BLaER1 (cell line): ENCODE data around the gene ERVK3-1.
A peak's percentile ranks its signal among the peaks of the same experiment; 100 is the strongest.

Experiments
- H3K27ac ChIP-seq: shearing (Covaris generic); formaldehyde crosslinking; 2 replicates; pipeline ENCODE4 v1.8.1; 2022
- H3K27me3 ChIP-seq: shearing (Covaris generic); formaldehyde crosslinking; 2 replicates; pipeline ENCODE4 v1.8.1; 2022
- H3K36me3 ChIP-seq: shearing (Covaris generic); formaldehyde crosslinking; 2 replicates; pipeline ENCODE4 v1.8.1; 2022
- H3K4me1 ChIP-seq: shearing (Covaris generic); formaldehyde crosslinking; 2 replicates; pipeline ENCODE4 v1.8.1; 2022
- H3K4me2 ChIP-seq: shearing (Covaris generic); formaldehyde crosslinking; 2 replicates; pipeline ENCODE4 v1.8.1; 2022
- H3K4me3 ChIP-seq: shearing (Covaris generic); formaldehyde crosslinking; 2 replicates; pipeline ENCODE4 v1.8.1; 2022
- H3K9ac ChIP-seq: shearing (Covaris generic); formaldehyde crosslinking; 2 replicates; pipeline ENCODE4 v1.8.1; 2022
- H3K9me3 ChIP-seq: shearing (Covaris generic); formaldehyde crosslinking; 2 replicates; pipeline ENCODE4 v1.8.1; 2022
- H4K20me1 ChIP-seq: shearing (Covaris generic); formaldehyde crosslinking; 2 replicates; pipeline ENCODE4 v1.8.1; 2022
- Cebpa-rat ChIP-seq: shearing (Covaris generic); IDR thresholded peaks from 2 replicates; pipeline ENCODE4 v1.8.1; 2022

The ERVK3-1 gene

DNA sequence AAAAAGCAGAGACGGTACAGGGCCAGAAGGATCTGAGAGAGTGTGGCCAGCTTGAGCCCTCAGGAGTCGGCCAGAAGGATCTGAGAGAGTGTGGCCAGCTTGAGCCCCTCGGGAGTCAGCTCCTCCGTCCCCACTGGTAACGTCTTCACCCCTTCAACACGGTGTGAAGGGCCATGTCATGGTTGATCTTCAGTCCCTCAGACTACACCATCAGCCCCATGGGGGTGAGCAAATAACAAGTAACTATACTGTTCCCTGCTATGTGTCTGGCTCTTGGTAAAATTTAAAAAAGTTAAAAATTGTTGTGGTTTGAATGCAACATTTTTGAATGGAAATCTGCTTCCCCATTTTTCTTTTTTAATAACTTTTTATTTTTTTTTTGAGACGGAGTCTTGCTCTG, 28.0 kb upstream of the ERVK3-1 start:
- H3K4me3 ChIP-seq = 0 out of 2 replicates have a peak overlapping the region, but pooled peaks have one; percentile 96
- H3K4me1 ChIP-seq = peaks cover 28% of the 10 kb centered on the region
- H3K36me3 ChIP-seq = peaks cover 75% of the 10 kb centered on the region
- no peak overlapping the region for H3K9ac ChIP-seq
- no peak overlapping the region for H3K27ac ChIP-seq
- no peak for TF ChIP-seq Cebpa-rat
- no peaks in the 10 kb centered on the region for H3K27me3 ChIP-seq
- H3K9me3 ChIP-seq = peaks cover 70% of the 10 kb centered on the region
- H3K4me2 ChIP-seq = peak overlapping the region; percentile 77
- H4K20me1 ChIP-seq = no peaks in the 10 kb centered on the region; the same call in 1 of the 2 replicates

- peaks cover 75% of the 10 kb centered on the region for H3K36me3 ChIP-seq
Observed at GRCh38 chr19:58277748-58278540, 27.2 kb upstream of the ERVK3-1 start.

GRCh38 chr19:58278541-58279041, 26.6 kb upstream of the ERVK3-1 start, which contains the start of gene ZNF8:
Gene ZNF8 (plus strand): TSS chr19:58278955. CDS start chr19:58279082, 127 bp downstream.
- Histone ChIP-seq H3K4me3 (peak within 1 kb of the TSS; percentile 96), H3K36me3 (peaks cover 75% of the 10 kb centered on the region), H3K4me2 (peak within 1 kb of the TSS; percentile 94), H3K27ac (peak within 1 kb of the TSS; percentile 95), H4K20me1 (no peaks in the 10 kb centered on the region; the same call in 1 of the 2 replicates), H3K27me3 (no peaks in the 10 kb centered on the region), H3K9ac (peak within 1 kb of the TSS; percentile 97), H3K9me3 (peaks cover 70% of the 10 kb centered on the region), H3K4me1 (peaks cover 28% of the 10 kb centered on the region)
- TF ChIP-seq Cebpa-rat = no peak

More at GRCh38 chr19:58277748-58278540, 27.2 kb upstream of the ERVK3-1 start:
- Histone ChIP-seq H3K4me2 (peak overlapping the region; percentile 77), H3K27me3 (no peaks in the 10 kb centered on the region), H3K27ac (peak overlapping the region; percentile 89), H4K20me1 (no peaks in the 10 kb centered on the region; the same call in 1 of the 2 replicates), H3K9me3 (peaks cover 70% of the 10 kb centered on the region), H3K4me1 (peaks cover 28% of the 10 kb centered on the region), H3K4me3 (peak overlapping the region; percentile 96), H3K9ac (peak overlapping the region; percentile 97)
- no peak for TF ChIP-seq Cebpa-rat

- no peak for TF ChIP-seq Cebpa-rat
- peak overlapping the region; percentile 94 for H3K4me2 ChIP-seq
- H3K9ac ChIP-seq = peak overlapping the region; percentile 97
- peaks cover 75% of the 10 kb centered on the region for H3K36me3 ChIP-seq
- peaks cover 2% of the 10 kb centered on the region; the same call in 1 of the 2 replicates for H4K20me1 ChIP-seq
- H3K4me3 ChIP-seq = peak overlapping the region; percentile 96
- H3K27ac ChIP-seq = peak overlapping the region; percentile 95
- H3K9me3 ChIP-seq = peaks cover 70% of the 10 kb centered on the region
- H3K4me1 ChIP-seq = peaks cover 28% of the 10 kb centered on the region
- no peaks in the 10 kb centered on the region for H3K27me3 ChIP-seq
Observed at GRCh38 chr19:58279042-58279924, 25.9 kb upstream of the ERVK3-1 start.

- no peak overlapping the region for H3K27ac ChIP-seq
- H3K9ac ChIP-seq = peak overlapping the region; percentile 97; the same call in 1 of the 2 replicates
- TF ChIP-seq Cebpa-rat = no peak
- H3K27me3 ChIP-seq = no peaks in the 10 kb centered on the region
- peaks cover 8% of the 10 kb centered on the region; the same call in 1 of the 2 replicates for H4K20me1 ChIP-seq
- peaks cover 28% of the 10 kb centered on the region for H3K4me1 ChIP-seq
- peaks cover 70% of the 10 kb centered on the region for H3K9me3 ChIP-seq
- peaks cover 75% of the 10 kb centered on the region for H3K36me3 ChIP-seq
- H3K4me2 ChIP-seq = peak overlapping the region; percentile 94
- H3K4me3 ChIP-seq = peak overlapping the region; percentile 96
Observed at GRCh38 chr19:58279925-58280316, 25.3 kb upstream of the ERVK3-1 start.

- H3K27me3 ChIP-seq = no peaks in the 10 kb centered on the region
- TF ChIP-seq Cebpa-rat = no peak
- no peak overlapping the region for H3K9ac ChIP-seq
- H3K4me2 ChIP-seq = no peak overlapping the region
- peaks cover 19% of the 10 kb centered on the region; the same call in 1 of the 2 replicates for H4K20me1 ChIP-seq
- H3K4me1 ChIP-seq = peaks cover 14% of the 10 kb centered on the region; the same call in 1 of the 2 replicates
- H3K4me3 ChIP-seq = no peak overlapping the region
- peaks cover 94% of the 10 kb centered on the region for H3K9me3 ChIP-seq
- H3K36me3 ChIP-seq = peaks cover 94% of the 10 kb centered on the region
- H3K27ac ChIP-seq = no peak overlapping the region
Observed at GRCh38 chr19:58284199-58284598, 21.0 kb upstream of the ERVK3-1 start.

GRCh38 chr19:58291943-58292342, 13.2 kb upstream of the ERVK3-1 start:
- Histone ChIP-seq H3K9me3 (peaks cover 100% of the 10 kb centered on the region), H3K4me3 (peak overlapping the region; percentile 22; the same call in 1 of the 2 replicates), H4K20me1 (peaks cover 11% of the 10 kb centered on the region), H3K4me2 (no peak overlapping the region), H3K9ac (no peak overlapping the region), H3K4me1 (no peaks in the 10 kb centered on the region), H3K27me3 (no peaks in the 10 kb centered on the region), H3K27ac (no peak overlapping the region), H3K36me3 (peaks cover 100% of the 10 kb centered on the region)
- TF ChIP-seq Cebpa-rat = no peak

DNA sequence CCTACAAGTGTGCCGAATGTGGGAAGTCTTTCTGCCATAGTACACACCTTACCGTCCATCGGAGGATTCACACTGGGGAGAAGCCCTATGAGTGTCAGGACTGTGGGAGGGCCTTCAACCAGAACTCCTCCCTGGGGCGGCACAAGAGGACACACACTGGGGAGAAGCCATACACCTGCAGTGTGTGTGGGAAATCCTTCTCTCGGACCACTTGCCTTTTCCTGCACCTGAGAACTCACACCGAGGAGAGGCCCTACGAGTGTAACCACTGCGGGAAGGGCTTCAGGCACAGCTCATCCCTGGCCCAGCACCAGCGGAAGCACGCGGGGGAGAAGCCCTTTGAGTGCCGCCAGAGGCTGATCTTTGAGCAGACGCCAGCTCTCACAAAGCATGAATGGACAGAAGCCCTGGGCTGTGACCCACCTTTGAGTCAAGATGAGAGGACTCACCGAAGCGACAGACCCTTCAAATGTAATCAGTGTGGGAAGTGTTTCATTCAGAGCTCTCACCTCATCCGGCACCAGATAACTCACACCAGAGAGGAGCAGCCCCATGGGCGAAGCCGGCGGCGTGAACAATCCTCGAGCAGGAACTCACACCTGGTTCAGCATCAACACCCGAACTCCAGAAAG, 10.3 kb upstream of the ERVK3-1 start:
- no peak overlapping the region for H3K27ac ChIP-seq
- H3K9ac ChIP-seq = no peak overlapping the region
- H3K4me3 ChIP-seq = peak overlapping the region; percentile 33
- no peaks in the 10 kb centered on the region for H3K27me3 ChIP-seq
- no peak for TF ChIP-seq Cebpa-rat
- no peaks in the 10 kb centered on the region for H3K4me1 ChIP-seq
- peaks cover 100% of the 10 kb centered on the region for H3K36me3 ChIP-seq
- H4K20me1 ChIP-seq = peaks cover 32% of the 10 kb centered on the region
- no peak overlapping the region for H3K4me2 ChIP-seq
- H3K9me3 ChIP-seq = peaks cover 83% of the 10 kb centered on the region

- Histone ChIP-seq H3K36me3 (peaks cover 100% of the 10 kb centered on the region), H3K4me2 (no peak overlapping the region)
Observed at GRCh38 chr19:58296104-58296503, 9.1 kb upstream of the ERVK3-1 start.

More at GRCh38 chr19:58296104-58296503, 9.1 kb upstream of the ERVK3-1 start:
- no peak overlapping the region for H3K27ac ChIP-seq
- no peaks in the 10 kb centered on the region for H3K27me3 ChIP-seq
- peaks cover 44% of the 10 kb centered on the region for H4K20me1 ChIP-seq
- H3K4me3 ChIP-seq = no peak overlapping the region
- peaks cover 71% of the 10 kb centered on the region for H3K9me3 ChIP-seq
- no peaks in the 10 kb centered on the region for H3K4me1 ChIP-seq
- TF ChIP-seq Cebpa-rat = no peak
- H3K9ac ChIP-seq = no peak overlapping the region
